Left lung (tissue), 10 donors: ENCODE results near the gene SLC16A12. TPM values are rescaled to one million over a fixed set of nuclear protein-coding genes. Genes with fewer than 3 reads are reported as not detected.
A peak's percentile ranks its signal among the peaks of the same experiment; 100 is the strongest.

Source experiments
- ATAC-seq: fragments of 200-7000 bp; cut with Tn5 transposase; one replicate; pipeline ENCODE4 v1.9.1; 2020; ENCODE audit warnings: moderate library complexity
- DNase-seq, 4 donors: peaks; one replicate each; pipeline ENCODE4 v3.0.0-alpha.2; 2013 to 2020
- H3K27ac ChIP-seq, 2 donors: fragments of 200-600 bp; sonication (generic) in 1 of 2; one replicate each; pipeline versions ENCODE4 v1.5.0 to v1.8.0; 2020 to 2021
- H3K27me3 ChIP-seq, 2 donors: fragments of 200-600 bp; sonication (generic) in 1 of 2; one replicate each; pipeline versions ENCODE4 v1.5.0 to v1.8.0; 2020 to 2021
- H3K36me3 ChIP-seq, 2 donors: fragments of 200-600 bp; sonication (generic) in 1 of 2; one replicate each; pipeline versions ENCODE4 v1.5.0 to v1.8.0; 2020 to 2021
- H3K4me1 ChIP-seq, 2 donors: fragments of 200-600 bp; one replicate each; pipeline ENCODE4 v1.8.0; 2021
- H3K4me3 ChIP-seq, 2 donors: fragments of 200-600 bp; sonication (generic) in 1 of 2; one replicate each; pipeline versions ENCODE4 v1.5.0 to v1.8.0; 2020 to 2021; ENCODE audit warnings: mild to moderate bottlenecking in 1 of 2
- H3K9me3 ChIP-seq, 2 donors: fragments of 200-600 bp; sonication (generic) in 1 of 2; one replicate each; pipeline versions ENCODE4 v1.5.0 to v1.8.0; 2020 to 2021
- intact Hi-C, 2 donors: fragments of 100-400 bp; cut with DNase I; formaldehyde crosslinking; loops; one replicate each; pipeline versions ENCODE4 v1.11.2 to v1.14.2; 2022
- polyA plus RNA-seq, 6 donors: library from polyadenylated mRNA; unstranded; fragments of 120-200 nt; gene quantifications; one replicate each; pipeline ENCODE4 v1.2.1, GENCODE V29; 2013; ENCODE audit not compliant: insufficient read length in 6 of 6
- total RNA-seq, 2 donors: library from RNA; stranded (reverse); fragmentation: NEBNext Ultra II Directional; extraction: Animal tissue kit (Norgen Biotek cat#: 25700); gene quantifications; one replicate each; pipeline ENCODE4 v1.2.1, GENCODE V29; 2021
- TF ChIP-seq, protein P1 (sequence below), 2 donors: fragments of 200-600 bp; sonication (generic) in 1 of 2; IDR thresholded peaks; one replicate each; pipeline versions ENCODE4 v1.5.0 to v1.8.0; 2021; ENCODE audit warnings: antibody characterized with exemption in 2 of 2
- donor health status: DM: no; HTN: yes; CAD: no.
- donor health status: DM: no; HTN: no; CAD: no.

SLC16A12 gene
- total and polyA plus RNA-seq, 8 donors, result 0.90 to 6.3 (median 1.3) TPM

DNA sequence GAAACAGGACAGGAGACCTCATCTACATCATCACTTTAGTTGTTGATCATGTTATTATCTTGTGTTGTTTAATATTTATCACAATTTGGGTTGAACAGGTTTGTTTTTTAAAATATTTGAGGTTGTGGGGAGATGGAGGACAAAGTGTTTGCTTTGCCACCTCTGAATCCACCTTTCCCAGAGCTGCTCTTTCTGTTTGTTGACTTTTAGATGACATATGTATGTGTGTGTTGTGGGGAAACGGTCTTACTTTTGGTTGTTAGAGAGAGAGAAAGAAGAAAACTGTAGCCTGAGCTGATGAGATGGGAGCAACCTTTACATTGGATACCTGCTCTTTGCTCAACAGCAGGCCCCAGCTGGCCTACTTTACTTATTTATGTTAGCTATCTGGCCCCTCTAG lies 19.0 kb upstream of the SLC16A12 start:
- intact Hi-C loops, result no loop called here

DNA sequence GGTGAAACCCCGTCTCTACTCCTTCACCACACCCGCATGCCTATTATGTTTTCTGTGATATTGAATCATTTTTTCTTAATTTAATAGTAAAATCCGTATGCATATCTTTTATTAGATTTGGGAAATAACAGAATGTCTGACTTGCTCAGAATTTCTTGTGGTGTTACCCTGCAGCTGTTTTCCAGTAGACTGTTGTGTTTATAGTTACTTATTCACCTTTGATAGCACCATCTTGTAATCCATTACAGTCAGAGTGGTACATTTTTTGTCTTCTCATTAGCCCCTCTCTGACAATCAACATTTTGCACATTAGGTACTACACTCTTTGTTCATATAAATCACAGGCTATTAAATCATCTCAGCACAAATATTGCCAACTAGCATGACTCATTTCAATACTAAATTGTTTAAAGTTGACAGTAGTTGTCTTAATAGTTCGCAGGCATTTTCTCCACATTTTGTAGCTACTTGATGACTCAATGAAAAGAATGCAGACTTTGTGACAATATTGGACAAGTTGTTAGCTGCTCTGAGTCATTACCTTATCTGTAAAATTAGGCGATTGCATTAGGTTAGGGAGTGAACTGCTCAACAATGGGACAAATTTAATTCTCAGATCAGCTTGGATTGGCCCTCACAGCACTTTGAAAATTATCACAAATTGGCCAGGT lies 17.8 kb upstream of the SLC16A12 start:
- peak overlapping the region in 1 of 2 donors; percentile 59 for H3K27ac ChIP-seq
- intact Hi-C loops, result no loop called here

More for the DNA sequence above, 19.0 kb upstream of the SLC16A12 start:
- TF ChIP-seq, protein P1, sequence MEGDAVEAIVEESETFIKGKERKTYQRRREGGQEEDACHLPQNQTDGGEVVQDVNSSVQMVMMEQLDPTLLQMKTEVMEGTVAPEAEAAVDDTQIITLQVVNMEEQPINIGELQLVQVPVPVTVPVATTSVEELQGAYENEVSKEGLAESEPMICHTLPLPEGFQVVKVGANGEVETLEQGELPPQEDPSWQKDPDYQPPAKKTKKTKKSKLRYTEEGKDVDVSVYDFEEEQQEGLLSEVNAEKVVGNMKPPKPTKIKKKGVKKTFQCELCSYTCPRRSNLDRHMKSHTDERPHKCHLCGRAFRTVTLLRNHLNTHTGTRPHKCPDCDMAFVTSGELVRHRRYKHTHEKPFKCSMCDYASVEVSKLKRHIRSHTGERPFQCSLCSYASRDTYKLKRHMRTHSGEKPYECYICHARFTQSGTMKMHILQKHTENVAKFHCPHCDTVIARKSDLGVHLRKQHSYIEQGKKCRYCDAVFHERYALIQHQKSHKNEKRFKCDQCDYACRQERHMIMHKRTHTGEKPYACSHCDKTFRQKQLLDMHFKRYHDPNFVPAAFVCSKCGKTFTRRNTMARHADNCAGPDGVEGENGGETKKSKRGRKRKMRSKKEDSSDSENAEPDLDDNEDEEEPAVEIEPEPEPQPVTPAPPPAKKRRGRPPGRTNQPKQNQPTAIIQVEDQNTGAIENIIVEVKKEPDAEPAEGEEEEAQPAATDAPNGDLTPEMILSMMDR (IDR thresholded peaks at IDR 0.05), result no peak
- Histone ChIP-seq H3K9me3 (no peaks in the 10 kb centered on the region), H3K4me3 (no peak overlapping the region), H3K27ac (no peak overlapping the region), H3K4me1 (no peaks in the 10 kb centered on the region), H3K36me3 (no peaks in the 10 kb centered on the region), H3K27me3 (no peaks in the 10 kb centered on the region)
- DNase-seq, result no peak
- no peak for ATAC-seq

DNA sequence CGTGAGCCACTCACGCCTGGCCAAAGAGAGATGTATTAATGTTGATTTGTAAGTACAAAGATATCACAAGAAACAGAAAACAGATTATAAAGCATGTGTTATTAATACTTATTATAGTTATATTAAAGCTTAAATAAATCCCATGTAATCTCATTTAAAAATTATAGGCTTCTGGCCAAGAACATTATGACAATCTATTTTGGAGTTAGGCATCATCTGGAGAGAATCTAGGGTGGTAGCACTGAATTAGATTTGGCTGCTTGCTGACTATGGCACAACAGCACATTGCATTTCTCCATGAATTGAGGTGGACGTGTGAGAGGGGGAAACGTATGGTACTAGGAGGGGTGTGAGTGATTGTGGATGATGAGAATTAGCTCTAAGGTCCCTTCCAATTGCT lies 16.8 kb upstream of the SLC16A12 start:
- Histone ChIP-seq H3K27ac (no peak overlapping the region), H3K27me3 (no peaks in the 10 kb centered on the region), H3K4me1 (peaks cover 0 to 7% of the 10 kb centered on the region in 2 donors), H3K36me3 (no peaks in the 10 kb centered on the region), H3K9me3 (no peaks in the 10 kb centered on the region), H3K4me3 (no peak overlapping the region)
- no peak for DNase-seq
- no peak for ATAC-seq
- intact Hi-C loops, result no loop called here
- TF ChIP-seq, protein P1 (IDR thresholded peaks at IDR 0.05), result no peak

More for the DNA sequence above, 17.8 kb upstream of the SLC16A12 start:
- no peaks in the 10 kb centered on the region for H3K9me3 ChIP-seq
- TF ChIP-seq, protein P1 (IDR thresholded peaks at IDR 0.05), result no peak
- H3K36me3 ChIP-seq, result no peaks in the 10 kb centered on the region
- no peak for DNase-seq
- peaks cover 0 to 7% of the 10 kb centered on the region in 2 donors for H3K4me1 ChIP-seq
- ATAC-seq, result peak; percentile 81
- H3K27me3 ChIP-seq, result no peaks in the 10 kb centered on the region
- H3K4me3 ChIP-seq, result no peak overlapping the region

DNA sequence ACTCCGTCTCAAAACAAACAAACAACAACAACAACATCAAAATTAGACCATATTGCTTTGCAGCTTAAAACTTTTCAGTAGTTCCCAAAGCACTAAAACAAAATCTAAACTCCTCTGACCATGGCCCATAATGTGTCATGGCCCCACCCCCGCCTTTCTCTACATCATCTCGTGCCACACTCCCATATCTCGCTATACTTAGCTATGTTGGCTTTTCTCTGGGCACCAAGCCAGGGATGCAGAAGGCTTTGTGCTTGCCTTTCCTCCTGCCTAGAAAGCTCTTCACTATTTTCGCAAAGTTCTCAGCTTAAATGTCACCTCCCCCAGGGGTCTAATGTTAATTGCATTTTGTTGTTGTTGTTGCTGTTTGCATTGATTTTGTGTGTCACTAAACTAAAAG lies 15.1 kb upstream of the SLC16A12 start:
- ATAC-seq (no peak), DNase-seq (no peak)
- intact Hi-C loops, result no loop called here
- H3K4me3 ChIP-seq, result no peak overlapping the region
- no peaks in the 10 kb centered on the region for H3K9me3 ChIP-seq
- no peaks in the 10 kb centered on the region for H3K36me3 ChIP-seq
- no peaks in the 10 kb centered on the region for H3K27me3 ChIP-seq
- peaks cover 0 to 7% of the 10 kb centered on the region in 2 donors for H3K4me1 ChIP-seq
- H3K27ac ChIP-seq, result no peak overlapping the region
- TF ChIP-seq, protein P1 (IDR thresholded peaks at IDR 0.05), result no peak

DNA sequence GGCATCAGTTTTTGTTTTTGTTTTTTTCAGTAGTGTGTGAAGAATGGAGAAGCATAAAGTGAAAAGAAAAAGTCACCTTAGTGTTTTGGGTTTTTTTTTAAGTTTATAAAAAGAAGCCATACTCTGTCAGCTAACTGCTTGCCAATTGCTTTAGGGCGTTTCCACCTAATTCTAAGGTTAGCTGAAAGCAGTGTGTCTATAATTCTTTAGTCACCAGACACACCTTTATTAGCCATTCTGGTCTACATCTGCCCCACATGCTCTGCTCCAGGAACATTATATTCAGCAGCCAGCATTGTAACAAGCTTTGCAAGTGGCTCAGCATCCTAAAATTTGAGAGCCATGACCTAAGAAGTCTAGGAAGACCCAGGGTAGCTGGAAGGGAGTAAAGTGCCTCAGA lies 14.1 kb upstream of the SLC16A12 start:
- Histone ChIP-seq H3K36me3 (no peaks in the 10 kb centered on the region), H3K4me1 (peaks cover 0 to 7% of the 10 kb centered on the region in 2 donors), H3K27ac (no peak overlapping the region), H3K9me3 (no peaks in the 10 kb centered on the region), H3K4me3 (no peak overlapping the region), H3K27me3 (no peaks in the 10 kb centered on the region)
- TF ChIP-seq, protein P1 (IDR thresholded peaks at IDR 0.05), result no peak
- no peak for ATAC-seq
- intact Hi-C loops, result no loop called here
- DNase-seq, result no peak
